ENCODE results near the gene ZNF768.

Gene ZNF768

GRCh38 chr16:30526137-30526822 lies at the start of gene ZNF768:
TSS of gene ZNF768 (minus strand) at chr16:30526566. CDS start at chr16:30526413, 153 bp downstream.
- no peak for DNase-seq

DNA sequence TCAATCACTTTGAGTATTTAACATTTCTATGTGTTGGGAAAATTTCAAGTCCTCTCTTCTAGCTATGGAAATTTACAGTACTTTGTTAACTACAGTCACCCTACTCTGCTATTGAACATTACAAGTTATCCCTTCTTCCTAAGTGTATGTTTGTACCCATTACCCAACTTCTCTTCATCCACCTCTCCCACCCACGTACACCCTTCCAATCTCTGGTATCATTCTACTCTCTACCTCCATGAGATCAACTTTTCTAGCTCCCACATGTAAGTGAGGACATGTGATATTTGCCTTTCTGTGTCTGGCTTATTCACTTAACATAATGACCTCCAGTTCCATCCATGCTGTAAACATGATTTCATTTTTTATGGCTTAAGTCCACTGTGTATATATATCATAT lies 48.3 kb upstream of the ZNF768 start:
- no peak for DNase-seq

GRCh38 chr16:30571445-30572322 lies 45.3 kb upstream of the ZNF768 start, which contains the start of gene ZNF688:
TSS of gene ZNF688 (minus strand) at chr16:30571714. CDS start at chr16:30571629, 85 bp downstream.
- peak; percentile 92 for DNase-seq

- DNase-seq: no peak
Measured at GRCh38 chr16:30570636-30571444, 44.5 kb upstream of the ZNF768 start.

DNA sequence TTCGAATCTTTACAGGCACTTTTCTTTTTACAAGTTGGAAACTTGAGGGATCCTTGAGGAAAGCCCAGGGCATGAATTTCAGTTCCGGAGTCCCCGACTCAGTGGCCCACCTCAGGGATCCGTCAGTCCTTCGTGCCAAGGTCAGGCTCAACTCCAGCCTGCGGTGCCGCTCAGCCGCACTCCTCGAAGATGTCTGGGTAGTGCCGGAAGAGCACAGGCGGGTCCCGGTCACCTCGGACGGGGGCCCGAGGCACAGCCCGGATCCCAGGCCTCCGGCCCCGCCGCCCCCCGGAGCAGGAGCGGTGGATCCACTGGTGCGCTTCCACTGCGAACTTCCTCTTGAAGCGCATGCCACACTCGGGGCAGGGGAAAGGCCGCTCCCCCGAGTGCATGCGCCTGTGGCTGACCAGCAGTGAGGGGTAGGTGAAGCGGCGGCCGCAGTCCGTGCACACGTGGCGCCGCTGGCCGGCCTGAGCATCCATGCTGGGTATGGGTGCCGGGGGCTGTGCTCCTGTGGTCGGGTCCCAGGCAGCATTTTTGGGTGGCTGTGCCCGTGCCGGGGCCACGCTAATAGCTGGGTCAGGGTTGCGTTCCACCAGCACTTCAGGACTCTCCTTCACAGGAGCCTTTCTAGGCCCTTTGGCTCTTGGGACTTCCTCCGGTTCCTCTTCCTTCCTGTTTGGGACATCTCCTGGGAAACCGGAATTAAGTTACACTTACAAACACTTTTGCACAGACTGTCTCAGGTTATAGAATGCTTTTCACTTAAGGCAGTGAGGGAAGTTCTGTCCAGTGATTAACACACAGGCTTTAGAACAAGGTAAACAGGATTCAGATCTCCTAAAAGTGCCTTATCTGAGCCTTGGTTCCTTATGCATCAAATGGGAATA lies 43.6 kb upstream of the ZNF768 start:
- DNase-seq: no peak

DNA sequence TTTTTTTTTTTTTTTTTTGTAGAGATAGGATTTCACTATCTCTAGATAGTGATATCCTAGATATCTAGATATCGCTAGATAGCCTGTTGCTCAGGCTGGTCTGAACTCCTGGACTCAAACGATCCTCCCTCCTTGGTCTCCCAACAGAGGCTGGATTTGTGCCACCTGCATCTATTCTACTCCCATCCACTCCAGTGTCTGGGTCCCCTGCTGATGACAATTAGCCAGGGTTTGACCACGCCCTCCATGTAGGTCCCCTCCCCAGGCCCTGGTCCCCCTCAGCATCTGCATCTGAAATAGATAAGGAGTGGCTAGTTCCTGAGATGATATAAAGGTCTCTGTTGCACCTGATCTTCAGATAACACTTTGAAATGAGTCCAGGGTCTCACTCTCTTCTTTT lies 42.9 kb upstream of the ZNF768 start:
- DNase-seq: no peak

DNA sequence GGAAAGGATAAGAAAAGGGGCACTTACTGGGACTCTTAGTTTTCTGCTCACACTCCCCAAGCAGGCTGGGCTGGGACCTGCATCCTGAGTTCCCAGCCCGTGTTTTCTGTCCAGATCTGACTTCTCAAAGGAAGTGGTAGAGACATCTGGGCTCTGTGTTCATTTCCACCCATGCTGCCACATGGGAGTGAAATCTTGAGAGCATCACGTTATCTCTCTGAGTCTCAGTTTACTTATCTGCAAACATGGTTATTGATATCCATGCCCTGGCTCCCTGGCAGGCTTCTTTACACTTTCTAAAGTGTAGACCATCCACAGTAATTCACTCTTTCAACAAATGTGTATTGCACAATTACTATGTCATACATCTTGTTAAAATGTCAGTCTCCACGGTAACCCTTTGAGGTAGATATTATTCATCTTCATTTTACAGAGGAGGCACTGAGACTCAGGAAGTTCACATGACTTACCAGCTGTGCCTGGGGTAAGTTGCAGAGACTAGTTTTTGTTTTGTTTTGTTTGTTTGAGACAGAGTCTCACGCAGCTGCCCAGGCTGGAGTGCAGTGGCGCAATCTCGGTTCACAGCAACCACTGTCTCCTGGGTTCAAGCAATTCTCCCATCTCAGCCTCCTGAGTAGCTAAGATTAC lies 41.7 kb upstream of the ZNF768 start:
- DNase-seq: no peak

DNA sequence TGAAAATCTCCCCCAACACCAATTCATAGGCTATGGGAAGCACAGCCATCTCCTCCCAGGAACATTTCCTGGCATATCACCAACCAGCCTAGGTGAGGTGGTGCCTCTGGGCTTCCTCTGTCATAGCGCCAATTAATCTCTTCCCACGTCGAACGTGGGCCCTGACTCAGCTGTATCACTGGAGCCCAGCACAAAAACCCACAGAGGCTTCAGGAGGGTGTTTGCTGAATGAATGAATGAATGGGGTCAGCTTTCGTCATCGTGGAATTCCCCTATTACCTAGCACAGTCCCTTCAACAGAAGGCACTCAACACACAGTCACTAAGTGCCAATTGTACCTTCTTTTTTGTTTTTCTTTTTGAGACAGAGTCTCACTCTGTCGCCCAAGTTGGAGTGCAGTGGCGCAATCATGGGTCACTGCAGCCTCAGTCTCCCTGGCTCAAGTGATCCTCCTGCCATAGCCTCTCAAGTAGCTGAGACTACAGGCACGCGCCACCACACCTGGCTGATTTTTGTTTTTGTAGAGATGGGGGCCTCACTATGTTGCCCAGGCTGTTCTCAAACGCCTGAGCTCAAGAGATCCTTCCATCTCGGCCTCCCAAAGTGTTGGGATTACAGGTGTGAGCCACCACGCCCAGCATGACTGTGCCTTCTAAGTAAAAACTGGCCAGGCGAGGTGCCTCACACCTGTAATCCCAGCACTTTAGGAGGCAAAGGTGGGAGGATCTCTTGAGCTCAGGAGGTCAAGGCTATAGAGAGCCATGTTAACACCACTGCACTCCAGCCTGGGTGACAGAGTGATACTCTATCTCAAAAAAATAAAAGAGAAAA lies 41.0 kb upstream of the ZNF768 start:
- no peak for DNase-seq

DNA sequence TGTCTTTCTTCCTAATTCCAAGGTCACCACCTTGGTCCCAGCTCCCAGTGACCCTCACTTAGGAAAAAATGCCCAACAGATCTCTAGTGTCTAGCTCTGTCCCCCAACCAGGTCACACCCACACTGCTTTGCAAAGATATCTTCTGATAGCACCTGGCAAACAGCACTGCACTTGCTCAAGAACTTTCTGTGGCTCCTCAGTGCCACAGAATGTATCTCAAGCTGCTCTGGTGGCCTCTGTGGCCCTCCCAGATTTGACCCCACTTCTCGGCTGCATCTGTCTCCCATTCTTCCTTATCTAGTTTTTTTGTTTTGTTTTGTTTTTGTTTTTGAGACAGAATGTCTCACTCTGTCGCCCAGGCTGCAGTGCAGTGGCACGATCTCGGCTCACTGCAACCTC lies 40.2 kb upstream of the ZNF768 start:
- no peak for DNase-seq

DNA sequence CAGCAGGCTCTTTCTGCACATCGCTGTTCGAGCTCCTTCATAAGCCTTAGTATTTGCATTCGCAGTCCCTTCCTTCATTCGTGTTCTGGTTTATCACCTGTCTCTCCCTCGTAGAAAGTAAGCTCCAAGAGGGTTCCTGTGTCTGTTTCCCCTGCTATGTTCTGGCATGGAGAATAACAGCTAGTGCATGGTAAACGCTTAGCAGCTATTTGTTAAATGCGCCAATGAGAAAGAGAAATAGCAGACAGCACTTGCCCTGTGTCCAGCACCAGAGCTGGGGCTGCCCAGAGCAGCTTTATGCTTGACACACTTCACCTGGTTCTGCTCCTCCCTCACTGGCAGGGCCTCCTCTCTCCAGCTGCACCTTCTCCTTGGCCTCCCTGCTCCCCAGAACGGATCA lies 39.6 kb upstream of the ZNF768 start:
- DNase-seq: no peak

DNA sequence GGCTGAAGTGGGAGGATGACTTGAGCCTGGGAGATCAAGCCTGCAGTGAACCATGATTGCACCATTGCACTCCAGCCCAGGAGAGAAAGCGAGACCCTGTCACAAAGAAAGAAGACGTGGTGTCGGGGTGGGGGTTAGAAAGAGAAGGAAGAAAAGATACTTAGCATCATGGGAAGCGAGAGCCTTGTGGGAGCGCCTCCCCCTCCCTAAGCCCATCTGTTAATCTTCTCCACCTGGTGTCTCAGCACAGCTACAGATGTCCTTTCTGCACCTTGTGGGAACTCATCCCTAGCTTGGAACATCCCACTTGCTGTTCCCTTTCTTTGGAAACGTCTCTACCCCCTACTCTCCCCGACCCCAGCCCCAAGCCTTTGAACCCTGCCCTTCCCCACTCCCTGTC lies 39.2 kb upstream of the ZNF768 start:
- DNase-seq: no peak

GRCh38 chr16:30562021-30562420 lies 35.7 kb upstream of the ZNF768 start:
- DNase-seq: no peak

DNA sequence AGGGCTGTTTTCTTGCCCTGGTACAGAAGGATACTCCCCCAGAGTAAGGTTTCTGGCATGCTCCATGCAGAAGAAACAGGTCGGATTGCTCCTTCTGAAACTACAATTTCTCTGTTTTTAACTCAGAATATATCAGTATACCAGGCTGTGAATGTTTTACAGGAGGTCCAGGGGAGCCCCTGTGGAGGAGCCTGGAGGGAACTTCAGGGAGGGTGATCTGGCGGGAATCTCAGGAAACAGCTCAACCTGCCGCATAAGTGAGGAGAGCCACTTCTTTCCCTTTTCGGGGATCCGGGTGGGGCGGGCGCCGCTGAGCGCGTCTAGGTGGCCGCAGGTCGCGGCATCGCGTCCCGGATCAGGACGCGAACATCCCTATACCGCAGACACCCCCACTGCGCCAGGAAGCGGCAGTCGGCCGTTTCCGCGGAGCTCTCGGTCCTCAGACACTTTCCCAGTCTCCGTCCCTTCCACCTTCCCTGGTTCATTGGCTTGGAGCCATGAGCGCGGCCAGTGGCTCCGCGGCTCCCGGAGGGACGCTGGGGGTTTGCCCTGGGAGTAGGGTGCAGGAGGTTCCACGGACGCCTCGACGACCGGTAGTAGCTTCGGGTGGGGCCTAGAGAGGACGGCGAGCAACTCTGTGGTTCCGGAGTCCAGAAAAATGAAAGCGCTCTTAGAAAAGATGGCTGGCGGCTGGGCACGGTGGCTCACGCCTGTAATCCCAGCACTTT lies 34.9 kb upstream of the ZNF768 start:
- no peak for DNase-seq

- no peak for DNase-seq
Measured at GRCh38 chr16:30559690-30560089, 33.3 kb upstream of the ZNF768 start.

GRCh38 chr16:30558789-30559377 lies 32.5 kb upstream of the ZNF768 start:
- no peak for DNase-seq

DNA sequence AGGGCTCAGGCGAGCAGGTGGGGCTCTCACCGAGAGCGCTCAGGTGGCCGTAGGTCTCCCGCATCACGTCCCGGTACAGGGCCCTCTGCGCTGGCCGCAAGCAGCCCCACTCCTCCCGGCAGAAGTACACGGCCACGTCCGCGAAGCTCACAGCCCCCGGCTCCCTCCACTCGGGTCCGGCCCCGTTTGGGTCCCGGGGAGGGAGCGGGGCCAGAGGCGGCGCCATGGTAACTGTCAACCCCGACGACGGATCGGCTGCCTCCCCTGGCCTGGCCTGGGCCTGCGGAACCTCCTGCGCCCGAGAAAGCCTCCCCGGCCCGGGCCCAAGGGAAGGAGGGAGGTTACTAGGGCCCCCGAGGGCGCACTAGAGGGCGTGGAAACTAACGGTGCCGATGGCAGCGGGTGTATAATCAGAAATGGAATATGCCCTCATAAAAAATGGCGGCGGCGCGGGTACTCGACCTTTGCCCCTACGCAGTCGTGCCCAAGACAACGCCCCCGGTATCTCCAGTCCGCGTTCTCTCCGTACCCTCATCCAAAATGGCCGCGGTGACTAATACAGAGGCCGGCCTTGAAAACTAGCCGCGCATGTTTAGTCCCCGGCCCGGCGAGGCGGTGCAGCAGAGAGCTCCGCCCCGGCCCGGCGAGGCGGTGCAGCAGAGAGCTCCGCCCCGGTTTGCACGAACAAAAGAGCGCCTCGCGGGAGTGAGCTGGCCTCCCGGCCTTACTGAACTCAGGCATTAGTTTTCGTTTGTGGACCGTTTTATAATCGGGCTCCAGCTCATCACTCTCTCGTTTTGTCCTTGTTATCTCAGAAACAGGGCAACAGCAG lies 31.8 kb upstream of the ZNF768 start, which contains the start of gene ZNF764:
Gene ZNF764 (minus strand): TSS at position 418 of the 832 bp plus-strand sequence. CDS start 192 bp downstream, at position 226.
- DNase-seq: peak; percentile 92

DNA sequence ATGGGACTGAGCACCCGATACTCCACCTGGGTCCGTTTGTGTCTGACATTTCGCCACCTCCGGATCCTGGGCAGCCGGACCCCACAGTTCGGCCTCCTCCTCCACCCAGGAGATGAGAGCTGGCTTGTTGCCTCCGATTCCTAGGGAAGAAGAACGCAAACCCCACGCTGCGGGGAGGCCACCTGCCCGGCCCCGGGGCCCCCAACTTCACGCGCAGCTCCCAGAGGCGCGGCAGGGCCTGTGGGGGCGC lies 31.3 kb upstream of the ZNF768 start:
- no peak for DNase-seq

GRCh38 chr16:30556125-30556473 lies 29.7 kb upstream of the ZNF768 start:
- no peak for DNase-seq
